D341Med (cell line): Measurements from ENCODE around the gene PROX2.
A peak's percentile ranks its signal among the peaks of the same experiment; 100 is the strongest.

ENCODE experiments used
- DNase-seq: peaks from one replicate; pipeline ENCODE4 v3.0.0; 2012; ENCODE audit warnings: low spot score

Gene PROX2, protein sequence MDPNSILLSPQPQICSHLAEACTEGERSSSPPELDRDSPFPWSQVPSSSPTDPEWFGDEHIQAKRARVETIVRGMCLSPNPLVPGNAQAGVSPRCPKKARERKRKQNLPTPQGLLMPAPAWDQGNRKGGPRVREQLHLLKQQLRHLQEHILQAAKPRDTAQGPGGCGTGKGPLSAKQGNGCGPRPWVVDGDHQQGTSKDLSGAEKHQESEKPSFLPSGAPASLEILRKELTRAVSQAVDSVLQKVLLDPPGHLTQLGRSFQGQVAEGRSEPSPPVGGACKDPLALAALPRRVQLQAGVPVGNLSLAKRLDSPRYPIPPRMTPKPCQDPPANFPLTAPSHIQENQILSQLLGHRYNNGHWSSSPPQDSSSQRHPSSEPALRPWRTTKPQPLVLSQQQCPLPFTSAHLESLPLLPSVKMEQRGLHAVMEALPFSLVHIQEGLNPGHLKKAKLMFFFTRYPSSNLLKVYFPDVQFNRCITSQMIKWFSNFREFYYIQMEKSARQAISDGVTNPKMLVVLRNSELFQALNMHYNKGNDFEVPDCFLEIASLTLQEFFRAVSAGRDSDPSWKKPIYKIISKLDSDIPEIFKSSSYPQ

DNA sequence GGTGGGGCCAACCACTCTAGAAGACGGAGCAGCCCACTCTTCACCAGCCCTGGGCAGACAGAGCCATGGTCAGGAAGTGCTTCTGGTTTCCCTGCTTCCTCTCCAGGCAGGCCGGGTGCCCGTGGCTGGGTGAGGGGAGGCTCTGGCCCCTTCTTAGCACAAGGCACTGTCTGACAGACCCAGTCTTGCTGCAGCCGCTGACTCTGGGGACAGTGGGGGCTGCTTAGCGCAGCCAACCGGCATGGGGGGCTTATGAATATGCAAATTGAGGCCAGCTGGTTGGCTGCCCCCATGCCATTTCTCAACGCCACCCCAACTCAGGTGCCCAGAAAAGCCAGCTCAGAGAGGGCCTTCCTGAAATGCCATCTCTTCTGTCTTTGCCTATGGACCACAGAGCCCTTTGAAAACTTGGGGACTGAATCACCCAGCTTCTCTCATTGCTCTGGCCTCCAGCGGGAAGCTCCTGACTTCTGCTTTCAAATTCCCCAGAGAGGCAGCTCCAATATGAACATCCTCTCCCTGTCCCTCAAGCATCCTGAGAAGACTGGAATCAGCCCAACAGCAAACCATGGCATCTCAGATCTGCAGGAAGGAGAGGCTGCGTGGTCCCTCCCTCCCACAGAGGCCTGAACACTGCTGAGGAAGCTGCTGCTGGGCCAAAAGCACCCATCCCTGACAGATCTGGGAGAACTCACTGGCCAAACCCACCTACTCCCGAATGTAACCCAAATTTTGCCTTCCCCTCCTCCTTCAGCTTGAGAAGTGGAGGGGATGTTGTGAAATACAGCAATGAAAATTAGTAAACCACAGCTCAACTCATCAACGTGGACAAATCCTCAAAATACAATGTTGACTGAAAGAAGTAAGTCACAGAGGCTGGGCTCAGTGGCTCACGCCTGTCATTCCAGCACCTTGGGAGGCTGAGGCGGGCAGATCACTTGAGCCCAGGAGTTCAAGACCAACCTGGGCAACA, at the start of gene PROX2:
Gene PROX2 (minus strand): TSS at position 205 of the 973 bp plus-strand sequence. CDS start 12,311 bp downstream, outside the sequence.
- no peak for DNase-seq

- no peak for DNase-seq
Measured at GRCh38 chr14:74924061-74924460, 48.1 kb upstream of the PROX2 start.

GRCh38 chr14:74922752-74923401, 46.9 kb upstream of the PROX2 start, which contains the start of gene RPS6KL1:
Gene RPS6KL1, minus strand, starts transcription at chr14:74923260. Its CDS starts 1,719 bp downstream, at chr14:74921541.
- peak; percentile 99 for DNase-seq

DNA sequence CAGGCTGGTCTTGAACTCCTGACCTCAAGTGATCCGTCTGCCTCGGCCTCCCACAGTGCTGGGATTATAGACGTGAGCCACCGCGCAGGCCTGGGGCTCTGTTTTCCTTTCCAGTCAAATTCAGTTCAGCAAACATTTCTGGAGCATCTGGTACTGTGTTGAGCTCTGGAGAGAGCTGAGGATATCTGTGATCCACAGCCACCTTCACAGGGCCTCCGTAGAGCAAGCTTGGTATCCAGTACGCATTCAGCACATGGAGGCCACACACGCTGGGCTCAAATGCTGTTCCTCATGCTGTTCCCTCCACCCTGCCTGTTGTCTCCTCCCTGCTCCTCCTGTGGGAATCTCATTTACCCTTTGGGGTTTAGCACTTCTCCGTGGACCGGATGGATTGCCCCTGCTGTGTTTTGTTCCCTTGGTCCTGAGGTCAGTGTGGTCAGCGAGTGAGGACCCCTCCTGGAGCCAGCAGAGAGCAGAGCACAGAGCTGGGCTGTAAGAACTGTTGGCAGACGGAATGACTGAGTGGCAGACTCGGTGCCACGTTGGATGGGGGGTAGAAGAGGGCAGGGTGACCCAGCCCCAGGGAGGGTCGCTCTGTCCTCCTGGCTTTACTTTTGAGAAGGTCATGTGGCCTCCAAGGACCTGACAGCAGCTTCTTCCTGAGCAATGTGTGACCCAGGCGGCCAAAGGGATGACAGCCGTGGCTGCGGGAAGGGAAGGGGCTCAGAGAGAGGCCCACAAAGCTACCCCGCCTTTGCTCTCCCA, 46.2 kb upstream of the PROX2 start:
- DNase-seq = no peak

GRCh38 chr14:74921053-74921620, 45.2 kb upstream of the PROX2 start:
- no peak for DNase-seq

DNA sequence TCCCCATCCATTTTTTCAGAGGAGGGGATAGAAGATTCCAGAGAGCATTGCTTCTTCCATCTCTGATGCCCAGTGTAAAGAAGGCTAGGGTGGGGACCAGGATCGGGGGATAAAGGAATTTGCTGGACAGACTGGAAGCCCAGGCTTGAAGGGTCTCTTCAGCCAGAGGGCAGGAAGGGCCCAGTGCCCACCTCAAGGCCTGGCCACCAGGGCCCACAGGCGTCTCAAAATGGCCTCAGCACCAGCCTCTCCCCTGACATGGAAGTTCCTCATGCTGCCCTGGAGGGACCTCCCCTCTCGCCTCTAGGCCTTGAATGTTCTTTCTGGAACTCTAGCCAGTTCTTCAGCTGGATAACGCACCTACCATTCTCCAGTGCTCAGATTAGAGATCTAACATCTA, 44.3 kb upstream of the PROX2 start:
- DNase-seq = no peak

DNA sequence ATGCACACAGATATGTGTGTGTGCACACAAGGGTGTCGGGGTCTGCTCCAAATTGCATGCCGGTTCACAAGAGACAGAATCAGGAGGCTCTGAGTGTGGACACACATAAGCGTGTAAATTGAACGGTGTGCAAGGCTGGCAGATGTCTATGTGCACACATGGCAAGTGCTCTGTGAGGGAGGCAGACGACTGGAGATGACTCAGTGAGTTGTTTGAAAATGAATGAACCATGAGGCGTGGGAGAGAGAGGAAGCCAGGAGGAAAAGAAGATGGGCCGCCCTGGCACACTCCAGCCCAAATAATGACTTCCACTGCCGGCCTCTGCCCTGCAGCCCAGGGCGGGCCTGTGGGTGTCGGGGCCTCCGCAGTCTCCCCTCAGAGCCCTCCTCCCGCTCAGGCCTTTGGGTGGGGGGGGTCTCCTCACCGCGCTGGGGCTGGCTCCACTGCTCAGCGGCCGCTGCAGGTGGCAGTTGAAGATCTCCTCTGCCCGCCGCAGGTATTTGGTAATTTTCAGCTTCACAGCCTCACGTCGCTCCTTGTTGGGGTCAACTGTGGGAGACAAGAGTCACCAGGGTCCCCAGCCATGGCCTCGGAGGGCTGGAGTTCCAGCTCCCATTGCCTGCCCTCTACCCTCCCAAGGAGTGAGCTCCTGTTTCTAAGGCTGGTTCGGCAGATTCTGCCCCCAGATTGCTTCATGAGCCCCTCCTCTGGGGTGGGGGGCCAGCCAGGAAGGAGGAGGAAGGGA, 43.6 kb upstream of the PROX2 start:
- no peak for DNase-seq

DNA sequence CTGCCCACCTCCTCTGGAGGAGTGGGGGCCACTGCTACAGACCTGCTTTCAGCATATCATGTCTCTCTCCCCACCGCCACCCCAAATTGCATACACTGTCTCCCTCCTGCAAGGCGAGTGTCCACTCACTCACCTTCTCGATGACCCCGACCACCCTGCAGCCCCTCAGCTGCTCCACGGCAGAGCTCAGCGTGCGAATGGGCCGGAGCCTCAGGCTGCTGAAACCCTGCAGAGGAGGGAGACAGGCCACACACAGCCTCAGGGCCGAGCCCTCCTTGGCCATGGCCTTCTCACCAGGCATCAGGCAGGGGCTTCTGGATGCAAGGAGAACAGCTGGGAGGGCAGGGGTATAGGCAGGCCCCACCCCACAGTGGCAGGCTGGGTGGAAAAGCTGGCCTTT, 42.4 kb upstream of the PROX2 start:
- no peak for DNase-seq

GRCh38 chr14:74917646-74918081, 41.7 kb upstream of the PROX2 start:
- no peak for DNase-seq

GRCh38 chr14:74917178-74917543, 41.2 kb upstream of the PROX2 start:
- DNase-seq = no peak

- DNase-seq = no peak
Measured at GRCh38 chr14:74915826-74916225, 39.9 kb upstream of the PROX2 start.

DNA sequence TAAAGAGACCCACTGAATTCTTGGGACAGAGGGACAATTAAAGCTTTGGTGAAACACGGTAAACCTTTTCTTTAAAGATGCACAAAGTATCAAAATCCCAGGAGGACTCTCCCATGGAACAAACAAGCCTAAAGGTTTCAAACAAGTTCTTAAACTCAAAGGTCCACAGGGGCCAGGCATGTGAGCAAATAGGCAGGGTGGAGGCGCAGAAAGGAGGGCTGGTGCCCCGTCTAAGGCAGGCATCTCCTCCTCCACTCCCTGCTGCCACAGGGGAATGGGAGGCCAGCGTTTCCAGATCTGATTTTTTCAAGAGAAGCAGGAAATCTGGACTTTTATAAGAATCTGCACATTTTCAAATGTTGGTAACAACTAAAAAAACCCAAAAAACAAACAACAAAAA, 39.5 kb upstream of the PROX2 start:
- no peak for DNase-seq

DNA sequence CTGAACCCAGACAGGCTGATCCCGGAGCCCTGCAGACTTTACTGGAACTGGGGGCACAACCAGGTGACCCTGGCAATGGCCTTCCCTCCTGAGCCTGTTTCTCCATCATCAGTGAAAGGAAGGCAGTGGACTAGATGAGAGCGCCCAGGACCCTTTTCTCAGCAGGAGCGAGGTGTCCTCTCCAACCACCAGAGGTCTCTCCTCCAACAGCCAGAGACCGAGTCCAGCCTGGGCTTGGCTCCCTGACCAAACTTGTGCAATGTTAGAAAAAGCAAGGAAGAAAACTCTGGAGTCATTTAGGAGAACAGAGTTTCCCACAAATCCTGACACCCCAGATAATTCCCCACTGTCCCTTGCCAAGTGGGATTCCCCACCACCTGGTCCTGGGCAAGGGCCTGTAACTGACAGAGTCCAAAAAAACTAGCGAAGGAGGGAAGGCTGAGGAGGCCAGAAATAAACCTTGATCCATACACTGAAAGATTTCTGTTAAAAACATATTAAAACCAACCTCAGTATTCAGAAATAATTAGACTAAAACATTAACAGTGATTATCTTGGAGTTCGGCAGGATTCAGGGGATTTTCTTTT, 38.1 kb upstream of the PROX2 start:
- peak; percentile 72 for DNase-seq

GRCh38 chr14:74913393-74913910, 37.5 kb upstream of the PROX2 start:
- DNase-seq = no peak

DNA sequence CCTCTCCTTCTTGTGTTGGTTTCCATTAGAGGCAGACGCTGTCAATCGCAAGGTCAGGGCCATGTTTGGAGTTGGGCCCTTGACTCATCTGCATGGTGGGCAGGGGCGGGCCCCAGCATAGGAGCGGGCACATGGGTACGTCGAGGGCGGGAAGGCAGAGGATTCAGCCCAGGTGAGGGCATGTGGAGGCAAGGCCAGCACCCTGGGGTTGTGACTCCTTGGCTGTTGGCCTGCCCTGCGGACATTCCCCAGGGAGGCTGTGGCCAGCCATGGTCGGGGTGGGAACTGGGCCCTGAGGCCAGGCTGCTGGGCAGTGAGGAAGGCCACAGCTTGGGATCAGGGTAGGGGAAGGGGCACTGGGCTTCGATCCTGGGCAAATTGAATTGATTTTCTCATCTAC, 36.9 kb upstream of the PROX2 start:
- DNase-seq = no peak

- DNase-seq = no peak
Measured at GRCh38 chr14:74912111-74912510, 36.2 kb upstream of the PROX2 start.

DNA sequence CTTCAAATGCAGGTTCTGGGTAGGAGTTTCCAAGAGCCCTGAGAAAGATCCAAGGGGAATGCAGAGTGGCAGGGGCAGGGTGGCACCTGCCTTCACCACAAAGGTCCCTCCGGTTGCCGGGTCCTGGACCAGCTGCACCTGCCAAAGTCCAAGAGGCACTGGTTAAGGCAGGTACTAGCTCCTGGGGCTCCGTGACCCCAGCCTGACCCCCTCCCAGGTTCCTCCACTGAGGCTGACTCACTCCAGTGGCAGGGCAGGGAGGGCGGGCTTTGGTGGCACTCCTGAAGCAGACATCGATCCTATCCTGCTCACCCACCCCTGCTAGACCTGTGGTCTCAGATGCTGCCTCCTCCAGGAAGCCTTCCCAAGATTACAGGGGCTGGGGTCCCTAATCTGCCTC, 35.8 kb upstream of the PROX2 start:
- no peak for DNase-seq

- DNase-seq = no peak
Measured at GRCh38 chr14:74911221-74911620, 35.3 kb upstream of the PROX2 start.

GRCh38 chr14:74910556-74910955, 34.6 kb upstream of the PROX2 start:
- DNase-seq = no peak
